ENCODE measurements around the gene ADPRH.
A peak's percentile ranks its signal among the peaks of the same experiment; 100 is the strongest.

The ADPRH gene

GRCh38 chr3:119630128-119630879 lies 51.0 kb downstream of the ADPRH start:
- Histone ChIP-seq H3K36me3 (replicated peaks; ENCODE audit: low read depth, low read length) (no peaks in the 10 kb centered on the region), H3K9me3 (ENCODE audit: insufficient read depth, low read length) (no peaks in the 10 kb centered on the region), H3K4me3 (ENCODE audit: low read length) (no peak overlapping the region), H3K4me1 (ENCODE audit: low read length) (peaks cover 50% of the 10 kb centered on the region), H3K27me3 (ENCODE audit: low read depth, low read length) (no peaks in the 10 kb centered on the region), H3K79me2 (ENCODE audit: low read length) (no peaks in the 10 kb centered on the region), H3K27ac (ENCODE audit: low read length) (peak overlapping the region; percentile 8; the same call in 1 of the 2 replicates), H4K20me1 (ENCODE audit: insufficient read depth, low read length) (no peaks in the 10 kb centered on the region), H3K9ac (ENCODE audit: low read length) (no peak overlapping the region), H2AFZ (ENCODE audit: low read depth, low read length) (no peak overlapping the region), H3K4me2 (ENCODE audit: low read length) (no peak overlapping the region)
- TF ChIP-seq EZH2phosphoT487 (IDR thresholded peaks at IDR 0.05; ENCODE audit: low read depth), result no peak
- no peak for TF ChIP-seq CTCF (IDR thresholded peaks at IDR 0.05; ENCODE audit: low read depth, low read length)

DNA sequence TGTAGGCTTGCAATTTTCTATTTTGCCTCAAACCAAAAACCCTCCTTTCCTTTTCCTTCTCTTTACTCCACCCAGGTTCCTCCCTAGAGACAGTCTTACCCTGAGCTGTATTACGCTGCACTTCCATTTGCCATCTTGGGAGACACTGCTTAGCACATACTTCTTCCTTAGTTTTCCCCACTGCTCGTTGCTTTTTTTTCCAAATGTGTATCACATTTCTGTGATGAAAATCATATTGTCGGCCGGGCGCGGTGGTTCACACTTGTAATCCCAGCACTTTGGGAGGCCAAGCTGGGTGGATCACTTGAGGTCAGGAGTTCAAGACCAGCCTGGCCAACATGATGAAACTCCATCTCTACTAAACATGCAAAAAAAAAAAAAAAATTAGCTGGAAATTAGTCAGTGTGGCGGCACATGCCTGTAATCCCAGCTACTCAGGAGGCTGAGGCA lies 51.6 kb downstream of the ADPRH start:
- Histone ChIP-seq H3K4me1 (ENCODE audit: low read length) (peaks cover 48% of the 10 kb centered on the region), H3K27me3 (ENCODE audit: low read depth, low read length) (no peaks in the 10 kb centered on the region), H4K20me1 (ENCODE audit: insufficient read depth, low read length) (no peaks in the 10 kb centered on the region), H3K36me3 (replicated peaks; ENCODE audit: low read depth, low read length) (no peaks in the 10 kb centered on the region), H3K9ac (ENCODE audit: low read length) (no peak overlapping the region), H3K27ac (ENCODE audit: low read length) (no peak overlapping the region), H3K4me3 (ENCODE audit: low read length) (no peak overlapping the region), H3K4me2 (ENCODE audit: low read length) (no peak overlapping the region), H2AFZ (ENCODE audit: low read depth, low read length) (no peak overlapping the region), H3K9me3 (ENCODE audit: insufficient read depth, low read length) (no peaks in the 10 kb centered on the region), H3K79me2 (ENCODE audit: low read length) (no peaks in the 10 kb centered on the region)
- TF ChIP-seq EZH2phosphoT487 (IDR thresholded peaks at IDR 0.05; ENCODE audit: low read depth), result no peak

- no peak overlapping the region for H3K4me2 ChIP-seq (ENCODE audit: low read length)
- H3K9ac ChIP-seq (ENCODE audit: low read length), result no peak overlapping the region
- TF ChIP-seq EZH2phosphoT487 (IDR thresholded peaks at IDR 0.05; ENCODE audit: low read depth), result no peak
- TF ChIP-seq CTCF (IDR thresholded peaks at IDR 0.05; ENCODE audit: low read depth, low read length), result no peak
- H3K4me1 ChIP-seq (ENCODE audit: low read length), result peaks cover 53% of the 10 kb centered on the region
- H3K27me3 ChIP-seq (ENCODE audit: low read depth, low read length), result no peaks in the 10 kb centered on the region
- H4K20me1 ChIP-seq (ENCODE audit: insufficient read depth, low read length), result no peaks in the 10 kb centered on the region
- no peak overlapping the region for H2AFZ ChIP-seq (ENCODE audit: low read depth, low read length)
- no peak overlapping the region for H3K27ac ChIP-seq (ENCODE audit: low read length)
- no peaks in the 10 kb centered on the region for H3K36me3 ChIP-seq (replicated peaks; ENCODE audit: low read depth, low read length)
- H3K9me3 ChIP-seq (ENCODE audit: insufficient read depth, low read length), result no peaks in the 10 kb centered on the region
- H3K79me2 ChIP-seq (ENCODE audit: low read length), result no peaks in the 10 kb centered on the region
- no peak overlapping the region for H3K4me3 ChIP-seq (ENCODE audit: low read length)
Observed at GRCh38 chr3:119631516-119631915, 52.2 kb downstream of the ADPRH start.

DNA sequence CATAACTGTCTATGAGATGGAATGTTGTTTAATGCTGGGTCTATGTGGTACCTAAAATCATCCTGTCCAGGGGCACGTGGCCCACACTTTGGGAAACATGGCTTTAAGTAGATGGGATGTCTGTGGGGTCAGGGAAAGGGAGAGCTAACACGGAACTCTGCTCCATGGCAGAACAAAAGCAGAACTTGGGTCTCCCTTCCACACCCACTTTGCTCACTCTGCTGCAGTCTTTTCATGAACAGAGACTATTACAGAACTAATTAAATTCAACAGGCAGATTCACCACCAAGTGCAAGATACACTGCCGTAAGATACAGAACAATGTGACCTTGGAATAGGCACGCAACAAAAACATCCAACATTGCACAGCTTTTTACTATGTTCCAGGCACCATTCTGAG lies 52.9 kb downstream of the ADPRH start:
- Histone ChIP-seq H3K9me3 (ENCODE audit: insufficient read depth, low read length) (no peaks in the 10 kb centered on the region), H3K79me2 (ENCODE audit: low read length) (no peaks in the 10 kb centered on the region), H3K4me3 (ENCODE audit: low read length) (no peak overlapping the region), H3K9ac (ENCODE audit: low read length) (no peak overlapping the region), H3K27ac (ENCODE audit: low read length) (no peak overlapping the region), H3K36me3 (replicated peaks; ENCODE audit: low read depth, low read length) (no peaks in the 10 kb centered on the region), H3K27me3 (ENCODE audit: low read depth, low read length) (no peaks in the 10 kb centered on the region), H2AFZ (ENCODE audit: low read depth, low read length) (no peak overlapping the region), H3K4me1 (ENCODE audit: low read length) (peaks cover 53% of the 10 kb centered on the region), H3K4me2 (ENCODE audit: low read length) (no peak overlapping the region), H4K20me1 (ENCODE audit: insufficient read depth, low read length) (no peaks in the 10 kb centered on the region)
- no peak for TF ChIP-seq CTCF (IDR thresholded peaks at IDR 0.05; ENCODE audit: low read depth, low read length)
- TF ChIP-seq EZH2phosphoT487 (IDR thresholded peaks at IDR 0.05; ENCODE audit: low read depth), result no peak

Data from OCI-LY3 (cell line).